A549 (cell line): ENCODE measurements around the gene RUNX1.

Source experiments
- CHD2 ChIP-seq: fragments of 150-350 bp; IDR thresholded peaks from 2 replicates; pipeline ENCODE4 v1.6.1; 2014; ENCODE audit warnings: low read length; ENCODE audit not compliant: partially characterized antibody
- CTCF ChIP-seq: fragments of >200 bp; sonication (Bioruptor Twin); formaldehyde crosslinking; IDR thresholded peaks from 3 replicates; pipeline ENCODE4 v1.5.1; 2016
- EP300 ChIP-seq, 2 experiments: fragments of >200 bp; sonication (Bioruptor Twin); formaldehyde crosslinking; IDR thresholded peaks; 2 replicates in 1 of 2; 3 replicates in 1 of 2; pipeline ENCODE4 v1.6.1; 2016 to 2017
- HDAC2 ChIP-seq: fragments of 200-600 bp; sonication (generic); IDR thresholded peaks from 2 replicates; pipeline ENCODE4 v1.6.1; 2016
- MAX ChIP-seq: IDR thresholded peaks from 2 replicates; pipeline ENCODE4 v1.6.1; 2012
- POLR2A ChIP-seq: IDR thresholded peaks from 2 replicates; pipeline ENCODE4 v1.6.1; 2012; ENCODE audit warnings: mild to moderate bottlenecking, low read length
- RAD21 ChIP-seq, 2 experiments: fragments of >200 bp in 1 of 2; sonication (Bioruptor Twin) in 1 of 2; formaldehyde crosslinking in 1 of 2; IDR thresholded peaks in 1 of 2; conservative IDR thresholded peaks in 1 of 2; 2 replicates in 1 of 2; 3 replicates in 1 of 2; pipeline ENCODE4 v1.6.1; 2012 to 2018; ENCODE audit warnings: inconsistent platforms in 1 of 2
- SMC3 ChIP-seq: fragments of >200 bp; sonication (Bioruptor Twin); formaldehyde crosslinking; IDR thresholded peaks from 3 replicates; pipeline ENCODE4 v1.6.1; 2018; ENCODE audit warnings: inconsistent platforms
- TP53 ChIP-seq: fragments of 250-450 bp; sonication (Bioruptor Pico); IDR thresholded peaks from 2 replicates; pipeline ENCODE4 v1.5.0; 2021; ENCODE audit warnings: mild to moderate bottlenecking, moderate library complexity

GRCh38 chr21:34857122-34857713, 191.9 kb downstream of the RUNX1 start:
- TF ChIP-seq HDAC2 (no peak), CTCF (no peak), EP300 (IDR thresholded peaks at IDR 0.05) (no peak), MAX (no peak), CHD2 (no peak), SMC3 (no peak), POLR2A (no peak), RAD21 (conservative IDR thresholded peaks at IDR 0.05 in 1 of 2, IDR thresholded peaks at IDR 0.05 in 1 of 2) (no peak), TP53 (CRISPR knock-in tag) (no peak)
